Naive thymus-derived CD4-positive, alpha-beta T cell (primary cell): ENCODE data around the gene EMILIN1. TPM values are rescaled to one million over a fixed set of nuclear protein-coding genes. Genes with fewer than 3 reads are reported as not detected.

Source experiments
- polyA plus RNA-seq, 2 donors: library from polyadenylated mRNA; unstranded; fragments of 300-500 nt; fragmentation: Illumina TruSeq; gene quantifications; one replicate each; pipeline ENCODE4 v1.2.3, GENCODE V29; 2021
- total RNA-seq, 6 experiments: library from RNA in 5 of 6; stranded (reverse) in 5 of 6; gene quantifications; 1 replicate in 5 of 6; 2 replicates in 1 of 6; pipeline ENCODE4 v1.2.3 and lab custom pipeline; 2021 to 2026

EMILIN1 gene
- total and polyA plus RNA-seq, 7 experiments from 2014 or later = 0.35 to 1.4 (median 0.73) TPM

Other genes starting within 250 kb of the EMILIN1 start
- not detected for gene DPYSL5, start 230.5 kb upstream of the EMILIN1 start, total RNA-seq
- gene DPYSL5, start 230.5 kb upstream of the EMILIN1 start, polyA plus RNA-seq = not detected
- gene MAPRE3, start 108.0 kb upstream of the EMILIN1 start, total RNA-seq = 1 to 10 TPM; 1.8 to 6.0 (median 4.5) TPM
- 1 to 10 TPM; 1.9 to 2.6 TPM for gene MAPRE3, start 108.0 kb upstream of the EMILIN1 start, polyA plus RNA-seq
- gene TMEM214, start 45.6 kb upstream of the EMILIN1 start, total RNA-seq = 100 to 1,000 TPM in 1 of 5 experiments, 10 to 100 TPM in 4; 36.7 to 114 (median 67.5) TPM
- 10 to 100 TPM; 18.6 to 32.5 TPM for gene TMEM214, start 45.6 kb upstream of the EMILIN1 start, polyA plus RNA-seq
- gene AGBL5, start 26.9 kb upstream of the EMILIN1 start, total RNA-seq = 10 to 100 TPM in 4 of 5 experiments, 1 to 10 TPM in 1; 7.6 to 15.7 (median 12.4) TPM
- gene AGBL5, start 26.9 kb upstream of the EMILIN1 start, polyA plus RNA-seq = 10 to 100 TPM in 1 of 2 donors, 1 to 10 TPM in 1; 8.0 to 10.4 TPM
- gene OST4, start 7.0 kb upstream of the EMILIN1 start, total RNA-seq = 100 to 1,000 TPM; 241 to 398 (median 263) TPM
- gene OST4, start 7.0 kb upstream of the EMILIN1 start, polyA plus RNA-seq = 100 to 1,000 TPM; 747 to 884 TPM
- gene KHK, start 8.2 kb downstream of the EMILIN1 start, total RNA-seq = 10 to 100 TPM in 1 of 5 experiments, 1 to 10 TPM in 4; 5.8 to 13.8 (median 6.2) TPM
- gene KHK, start 8.2 kb downstream of the EMILIN1 start, polyA plus RNA-seq = 1 to 10 TPM; 7.6 to 8.8 TPM
- 1 to 10 TPM in 1 of 5 experiments, under 1 TPM in 3, not detected in 1; 0.34 to 3.5 (median 0.54) TPM for gene CGREF1, start 40.5 kb downstream of the EMILIN1 start, total RNA-seq
- gene CGREF1, start 40.5 kb downstream of the EMILIN1 start, polyA plus RNA-seq = under 1 TPM; 0.45 to 0.50 TPM
- 1 to 10 TPM in 3 of 5 experiments, under 1 TPM in 2; 0.53 to 2.0 (median 1.5) TPM for gene ABHD1, start 45.2 kb downstream of the EMILIN1 start, total RNA-seq
- under 1 TPM; 0.53 to 0.90 TPM for gene ABHD1, start 45.2 kb downstream of the EMILIN1 start, polyA plus RNA-seq
- gene PREB, start 56.0 kb downstream of the EMILIN1 start, total RNA-seq = 10 to 100 TPM; 25.4 to 72.3 (median 53.2) TPM
- 10 to 100 TPM; 47.0 to 71.9 TPM for gene PREB, start 56.0 kb downstream of the EMILIN1 start, polyA plus RNA-seq
- not detected for gene PRR30, start 60.8 kb downstream of the EMILIN1 start, total RNA-seq
- not detected for gene PRR30, start 60.8 kb downstream of the EMILIN1 start, polyA plus RNA-seq
- not detected for gene TCF23, start 70.4 kb downstream of the EMILIN1 start, total RNA-seq
- not detected for gene TCF23, start 70.4 kb downstream of the EMILIN1 start, polyA plus RNA-seq
- 100 to 1,000 TPM in 2 of 5 experiments, 10 to 100 TPM in 3; 71.0 to 113 (median 90.7) TPM for gene ATRAID, start 133.4 kb downstream of the EMILIN1 start, total RNA-seq
- 100 to 1,000 TPM; 320 to 391 TPM for gene ATRAID, start 133.4 kb downstream of the EMILIN1 start, polyA plus RNA-seq
- gene SLC5A6, start 133.7 kb downstream of the EMILIN1 start, total RNA-seq = 100 to 1,000 TPM in 1 of 5 experiments, 10 to 100 TPM in 4; 25.6 to 203 (median 44.3) TPM
- 10 to 100 TPM; 13.2 to 21.7 TPM for gene SLC5A6, start 133.7 kb downstream of the EMILIN1 start, polyA plus RNA-seq
- gene CAD, start 138.8 kb downstream of the EMILIN1 start, total RNA-seq = 10 to 100 TPM; 34.4 to 65.7 (median 45.4) TPM
- gene CAD, start 138.8 kb downstream of the EMILIN1 start, polyA plus RNA-seq = 10 to 100 TPM; 19.6 to 28.1 TPM
- gene SLC30A3, start 184.4 kb downstream of the EMILIN1 start, total RNA-seq = under 1 TPM in 1 of 5 experiments, not detected in 4; 0.29 TPM
- under 1 TPM in 1 of 2 donors, not detected in 1; 0.56 TPM for gene SLC30A3, start 184.4 kb downstream of the EMILIN1 start, polyA plus RNA-seq
- gene DNAJC5G, start 196.8 kb downstream of the EMILIN1 start, total RNA-seq = not detected
- not detected for gene DNAJC5G, start 196.8 kb downstream of the EMILIN1 start, polyA plus RNA-seq
- gene TRIM54, start 203.8 kb downstream of the EMILIN1 start, total RNA-seq = not detected
- not detected for gene TRIM54, start 203.8 kb downstream of the EMILIN1 start, polyA plus RNA-seq
- 1 to 10 TPM; 2.5 to 6.5 (median 4.6) TPM for gene UCN, start 229.8 kb downstream of the EMILIN1 start, total RNA-seq
- under 1 TPM; 0.35 to 0.81 TPM for gene UCN, start 229.8 kb downstream of the EMILIN1 start, polyA plus RNA-seq
- 100 to 1,000 TPM in 1 of 5 experiments, 10 to 100 TPM in 4; 55.7 to 119 (median 94.4) TPM for gene MPV17, start 244.5 kb downstream of the EMILIN1 start, total RNA-seq
- 100 to 1,000 TPM; 133 to 145 TPM for gene MPV17, start 244.5 kb downstream of the EMILIN1 start, polyA plus RNA-seq